ENCODE results near the gene ANKRD55.
"Not testable (repeated sequence)": the region's sequence is repeated elsewhere in the genome, so short reads cannot be mapped to it uniquely, and the experiment has no call there.

Gene ANKRD55

GRCh38 chr5:56206126-56206910 is 26.8 kb downstream of the ANKRD55 start:
- DNase-seq: no peak

GRCh38 chr5:56203936-56204335 is 29.2 kb downstream of the ANKRD55 start:
- DNase-seq: not testable (repeated sequence)

GRCh38 chr5:56202483-56202882 is 30.6 kb downstream of the ANKRD55 start:
- DNase-seq: no peak

GRCh38 chr5:56201762-56202261 is 31.3 kb downstream of the ANKRD55 start:
- not testable (repeated sequence) for DNase-seq

DNA sequence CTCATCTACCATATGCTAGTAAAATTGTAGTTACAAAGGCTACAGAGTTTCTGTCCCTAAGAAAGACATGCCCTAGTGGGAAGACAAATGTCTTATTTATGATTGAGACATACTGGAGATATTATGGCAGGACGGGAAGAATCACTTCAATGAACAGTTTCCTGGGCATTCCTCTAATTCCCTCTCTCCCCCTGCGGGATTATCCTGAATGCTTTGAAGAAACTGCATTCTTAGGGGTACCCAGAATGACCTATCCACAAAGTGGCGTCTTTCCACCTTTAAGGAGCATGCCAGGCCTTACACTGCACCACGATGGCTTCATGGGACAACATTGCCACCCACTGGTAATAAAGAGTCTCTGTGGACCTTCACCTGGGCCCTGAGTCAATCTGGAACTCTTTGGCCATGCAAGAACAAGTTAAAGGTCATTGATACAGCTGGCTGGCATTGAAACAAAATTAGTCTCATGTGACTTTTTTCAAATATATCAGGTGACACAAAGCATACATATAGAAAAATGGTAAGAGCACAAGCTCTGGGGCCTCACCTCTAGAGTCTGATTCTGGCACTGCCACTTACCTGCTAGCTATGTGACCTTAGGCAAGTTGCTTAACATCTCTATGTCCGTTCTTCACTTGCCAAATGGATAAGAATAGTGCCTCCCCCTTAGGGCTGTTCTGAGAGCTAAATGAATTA is 32.0 kb downstream of the ANKRD55 start:
- no peak for DNase-seq

DNA sequence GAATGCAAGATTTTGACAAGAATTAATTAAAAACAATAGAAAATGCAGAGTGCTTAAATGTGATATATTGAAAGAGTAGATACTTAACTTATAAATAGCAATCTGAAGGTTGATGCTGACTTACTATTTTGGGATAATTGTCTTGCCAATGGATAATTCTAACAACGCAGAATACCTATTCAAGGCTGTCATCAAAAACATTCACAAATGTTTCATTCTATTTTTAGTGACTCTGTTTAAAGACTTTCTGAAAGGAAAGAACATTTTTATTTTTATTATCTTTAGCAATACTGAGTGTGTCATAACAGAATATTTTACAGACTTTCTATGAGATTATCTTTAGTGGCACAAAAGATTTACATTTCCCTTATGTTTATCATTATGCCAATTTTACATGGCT is 38.1 kb downstream of the ANKRD55 start:
- no peak for DNase-seq

- DNase-seq: no peak
Observed at GRCh38 chr5:56192246-56192645, 40.9 kb downstream of the ANKRD55 start.

DNA sequence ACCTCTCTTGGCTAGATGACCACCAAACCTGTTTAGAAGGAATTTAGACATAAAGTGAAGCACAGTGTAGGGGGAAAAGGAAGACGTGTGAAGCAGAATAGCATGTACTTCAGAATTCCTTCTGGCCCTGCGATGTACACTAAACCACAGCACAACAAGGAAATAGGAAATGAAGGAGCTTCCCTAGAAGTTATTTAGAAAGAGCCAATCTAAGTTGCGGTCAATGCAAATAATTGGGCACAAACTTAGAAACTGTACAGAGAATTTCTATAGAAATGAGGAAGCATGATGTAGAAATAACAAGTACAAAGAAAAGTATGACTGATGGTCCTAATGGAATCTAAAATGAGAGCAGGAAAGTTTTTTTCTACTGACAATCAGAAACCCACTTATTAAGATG is 41.5 kb downstream of the ANKRD55 start:
- no peak for DNase-seq

- DNase-seq: no peak
Observed at GRCh38 chr5:56190497-56190896, 42.6 kb downstream of the ANKRD55 start.

DNA sequence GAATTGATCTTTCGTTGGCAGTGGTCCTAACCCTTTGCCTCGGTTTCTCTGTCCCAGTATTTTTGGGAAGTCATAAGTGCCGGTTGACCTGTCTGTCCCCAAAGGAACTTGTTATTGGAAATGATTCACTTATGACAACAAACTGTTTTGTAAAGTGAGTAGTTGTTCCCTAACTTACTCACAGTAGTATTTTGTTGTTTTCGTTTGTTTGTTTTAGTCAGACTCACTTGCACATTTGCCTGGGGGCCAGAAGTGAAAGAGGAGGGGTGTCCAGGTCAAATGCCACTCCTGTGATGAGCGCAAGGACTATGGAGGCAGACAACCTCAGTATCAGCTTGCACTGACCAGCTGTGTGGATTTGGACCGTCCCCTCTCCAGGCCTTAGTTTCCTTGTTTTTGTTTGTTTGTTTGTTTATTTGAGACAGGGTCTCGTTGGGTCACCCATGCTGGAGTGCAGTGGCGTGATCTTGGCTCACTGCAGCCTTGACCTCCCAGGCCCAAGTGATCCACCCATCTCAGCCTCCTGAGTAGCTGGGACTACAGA is 47.3 kb downstream of the ANKRD55 start:
- DNase-seq: no peak

DNA sequence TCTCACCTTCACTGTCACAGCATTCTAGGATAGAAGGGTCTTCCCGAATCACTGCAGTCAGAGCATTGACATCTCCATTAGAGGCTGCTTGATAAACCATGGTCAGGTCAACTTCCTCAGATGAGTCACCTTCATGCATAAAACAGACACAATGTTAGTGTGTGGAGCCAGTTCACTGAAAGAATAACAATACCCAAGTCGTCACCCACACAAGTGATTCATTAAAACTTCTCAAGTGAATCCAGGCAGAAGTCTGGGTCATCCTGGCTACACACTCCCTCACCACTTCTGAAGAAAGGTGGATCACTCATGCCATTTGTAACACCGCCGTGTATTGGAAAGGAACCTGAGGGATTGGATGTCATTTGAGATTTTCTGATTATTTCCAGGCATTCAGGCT is 49.6 kb downstream of the ANKRD55 start:
- no peak for DNase-seq

GRCh38 chr5:56179442-56179841 is 53.7 kb downstream of the ANKRD55 start:
- DNase-seq: no peak

GRCh38 chr5:56178823-56179222 is 54.3 kb downstream of the ANKRD55 start:
- DNase-seq: no peak

DNA sequence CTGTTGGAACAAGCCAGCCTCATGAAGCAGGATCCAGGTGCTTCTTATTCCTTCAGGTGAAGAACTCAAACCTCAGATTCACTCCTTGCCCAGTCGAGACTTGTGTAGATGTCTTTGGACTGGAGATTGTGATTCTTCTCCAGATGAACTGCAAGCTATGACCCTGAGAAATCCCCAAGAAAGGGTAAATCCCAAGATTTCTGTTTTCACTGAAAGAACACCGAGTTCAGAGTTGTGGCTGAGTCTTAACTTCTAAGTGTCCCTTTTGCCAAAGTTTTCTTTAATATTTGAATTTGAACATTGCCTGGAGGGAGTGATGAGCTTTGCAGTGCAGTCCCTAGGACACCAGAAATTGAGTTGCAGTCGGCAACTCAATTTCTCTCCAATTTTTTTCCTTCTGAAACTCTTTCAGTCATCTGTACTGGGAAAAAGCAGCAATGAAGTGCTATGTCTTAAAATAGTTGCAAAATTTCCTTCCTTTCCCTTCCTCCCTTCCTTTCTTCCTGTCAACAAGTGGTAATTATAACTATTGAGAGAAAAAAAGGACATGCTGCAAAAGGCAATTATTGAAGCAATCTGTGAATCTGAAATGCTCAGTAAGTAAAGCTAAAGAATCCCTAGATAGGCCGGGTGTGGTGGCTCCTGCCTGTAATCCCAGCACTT is 56.1 kb downstream of the ANKRD55 start:
- no peak for DNase-seq

DNA sequence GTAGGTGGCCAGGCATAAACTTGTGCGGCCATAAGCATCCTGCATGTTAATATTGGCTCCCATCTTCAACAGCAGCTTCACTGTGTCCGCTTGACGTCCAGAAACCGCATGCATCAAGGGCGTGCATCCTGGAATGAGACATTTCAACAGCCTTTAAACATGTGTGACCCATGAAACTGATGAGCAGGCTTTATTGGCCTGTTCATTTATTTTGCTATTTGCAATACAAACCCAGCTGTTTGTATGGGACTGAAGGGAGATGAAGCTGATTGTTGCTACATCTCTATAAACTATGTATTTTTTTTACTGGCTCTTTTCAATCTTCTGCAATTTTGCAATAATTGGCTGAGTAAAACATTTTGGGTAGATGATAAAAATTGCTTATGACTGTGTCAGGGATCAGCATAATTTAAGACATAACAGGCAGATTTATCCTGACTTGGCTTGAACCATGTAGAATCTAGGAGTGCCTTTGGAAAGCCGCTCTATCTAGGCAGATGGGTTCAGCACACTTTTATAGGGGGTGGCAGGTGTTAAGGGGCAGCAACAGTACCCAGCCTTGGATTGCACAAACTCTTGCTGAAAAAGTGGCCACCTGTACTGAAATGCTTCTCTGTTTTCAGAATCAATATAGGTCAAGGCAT is 56.9 kb downstream of the ANKRD55 start:
- DNase-seq: no peak

DNA sequence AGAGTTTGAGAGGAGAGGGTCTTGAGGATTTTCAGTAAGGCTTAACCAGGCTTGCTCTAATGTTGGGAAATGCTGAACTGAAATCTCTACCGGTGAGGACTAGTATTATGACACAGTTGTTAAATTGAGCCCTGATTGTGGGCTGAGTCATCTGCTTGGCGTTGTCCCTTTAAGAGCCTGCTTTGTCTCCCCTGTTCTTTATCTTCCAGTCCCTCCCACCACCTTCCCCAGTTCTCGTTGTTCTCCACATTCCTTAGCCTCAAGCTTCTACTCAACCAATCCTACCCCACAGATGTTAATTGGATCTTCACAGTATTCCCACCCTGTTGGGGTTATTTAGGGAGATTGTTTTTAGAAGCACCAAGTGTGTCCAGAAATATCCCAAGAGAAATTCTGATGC is 57.6 kb downstream of the ANKRD55 start:
- DNase-seq: no peak

DNA sequence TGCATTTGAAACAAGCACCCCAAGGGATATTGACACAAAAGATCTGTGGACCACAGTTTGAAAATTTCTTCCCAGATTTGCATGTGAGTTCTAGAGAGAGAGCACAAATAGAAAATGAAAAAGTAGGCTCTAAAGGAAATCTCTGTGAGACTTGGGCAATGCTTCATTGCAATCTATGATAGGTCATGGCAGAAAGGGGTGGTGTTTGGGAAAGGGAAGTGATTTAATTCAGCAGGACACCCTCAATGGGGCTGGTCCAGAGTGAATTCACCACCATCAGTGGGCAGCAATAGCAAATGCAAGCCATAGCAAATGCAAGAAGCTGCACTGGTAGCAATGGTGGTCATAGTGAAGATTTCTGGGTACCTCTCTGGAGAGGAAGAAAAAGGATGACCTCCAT is 58.1 kb downstream of the ANKRD55 start:
- DNase-seq: no peak

GRCh38 chr5:56172241-56172640 is 60.9 kb downstream of the ANKRD55 start:
- DNase-seq: no peak

DNA sequence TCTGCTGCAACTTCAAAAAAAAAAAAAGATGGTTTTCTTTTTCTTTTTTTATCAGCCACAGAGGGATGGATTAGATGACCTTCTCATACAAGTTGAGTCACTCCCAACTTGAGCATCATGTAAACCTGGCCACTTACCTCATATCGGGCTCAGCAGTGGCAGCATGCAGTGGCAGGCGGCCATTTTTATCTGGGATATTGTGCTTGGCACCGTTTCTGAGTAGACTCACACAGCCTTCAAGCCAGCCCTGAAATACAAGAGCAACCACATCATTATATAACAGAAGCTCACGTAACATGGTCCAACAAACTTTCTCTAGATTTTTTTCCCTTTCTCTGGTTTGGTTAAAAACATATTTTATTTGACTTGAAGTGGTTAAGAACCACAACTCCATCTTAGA is 62.6 kb downstream of the ANKRD55 start:
- DNase-seq: no peak

DNA sequence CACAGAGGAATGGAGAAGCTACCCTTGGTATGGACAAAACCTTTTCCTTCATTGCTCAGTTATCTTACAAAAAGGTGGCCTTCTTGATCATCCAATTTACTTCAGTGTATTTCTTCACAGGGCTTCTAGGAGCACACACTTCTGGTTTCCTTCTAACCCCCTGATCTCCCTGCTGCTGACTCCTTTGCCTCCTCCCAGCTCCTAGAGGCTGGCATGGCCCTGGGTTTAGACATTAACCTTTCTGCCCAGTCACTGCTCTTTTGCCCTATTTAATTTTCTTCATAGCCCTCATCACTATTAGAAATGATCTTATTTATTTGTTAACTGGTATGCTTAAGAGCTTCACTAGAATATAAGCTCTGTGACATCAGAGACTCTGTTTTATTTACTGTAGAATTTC is 63.2 kb downstream of the ANKRD55 start:
- no peak for DNase-seq

DNA sequence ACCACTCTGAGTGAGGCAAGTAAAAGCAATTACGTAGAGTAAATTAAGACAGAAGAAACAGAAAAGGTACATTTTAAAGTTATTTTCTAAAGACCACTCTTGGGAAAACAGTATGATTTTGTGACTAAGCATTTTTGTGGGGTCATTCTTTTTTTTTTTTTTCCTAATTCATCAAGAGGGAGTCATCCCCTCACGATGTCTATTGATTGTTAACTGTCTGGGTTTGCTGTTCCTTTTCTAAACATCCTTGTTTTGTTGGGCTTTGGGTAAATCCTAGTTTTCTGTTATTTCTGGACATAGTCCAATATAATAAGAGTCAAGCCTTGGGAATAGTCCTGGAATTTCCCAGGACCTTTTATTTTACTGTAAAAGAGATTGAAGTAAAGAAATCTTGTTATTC is 63.8 kb downstream of the ANKRD55 start:
- DNase-seq: no peak

- no peak for DNase-seq
Observed at GRCh38 chr5:56168066-56168478, 65.1 kb downstream of the ANKRD55 start.

- DNase-seq: no peak
Observed at GRCh38 chr5:56167519-56167918, 65.6 kb downstream of the ANKRD55 start.
